ENCODE data around the gene MAB21L4.

The MAB21L4 gene

DNA sequence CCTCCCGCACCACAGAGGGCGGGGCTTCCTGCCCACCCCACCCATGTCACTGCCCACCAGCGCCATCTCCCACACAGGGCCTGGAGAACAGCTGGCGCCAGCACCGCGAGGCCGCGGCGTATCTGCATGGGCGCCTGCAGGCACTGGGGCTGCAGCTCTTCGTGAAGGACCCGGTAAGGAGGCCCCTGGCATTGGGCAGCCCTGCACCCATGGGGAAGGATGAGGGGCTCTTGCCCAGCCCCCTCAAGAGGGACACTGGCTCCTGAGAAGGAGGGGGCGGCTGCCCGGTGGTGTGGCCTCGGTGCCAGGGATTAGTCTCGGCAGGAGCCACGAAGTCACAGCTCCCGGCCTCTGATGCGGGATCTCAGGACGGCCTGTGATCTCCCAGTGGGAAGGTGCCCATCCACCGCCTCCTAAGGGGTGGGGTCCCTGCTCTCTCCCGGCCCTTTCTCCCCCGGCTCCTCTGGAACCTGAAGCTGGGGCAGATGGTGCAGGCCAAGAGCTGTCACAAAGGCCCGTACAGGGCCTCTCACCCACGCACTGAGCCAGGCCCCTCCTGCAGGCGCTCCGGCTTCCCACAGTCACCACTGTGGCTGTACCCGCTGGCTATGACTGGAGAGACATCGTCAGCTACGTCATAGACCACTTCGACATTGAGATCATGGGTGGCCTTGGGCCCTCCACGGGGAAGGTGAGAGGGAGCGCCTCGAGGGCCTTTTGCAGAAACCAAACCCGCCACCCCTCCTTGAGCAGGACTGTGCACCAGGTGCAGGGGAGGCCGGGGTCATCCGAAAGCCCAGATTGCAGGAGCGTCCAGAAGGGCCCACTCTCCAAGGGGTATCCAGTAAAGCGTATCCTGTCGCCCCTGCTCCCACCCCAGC lies 18.3 kb downstream of the MAB21L4 start:
- no peaks in the 10 kb centered on the region for H3K79me2 ChIP-seq (ENCODE audit: insufficient read depth, low read depth)
- H2AFZ ChIP-seq (ENCODE audit: low read depth), result no peak overlapping the region
- peaks cover 38% of the 10 kb centered on the region for H3K27me3 ChIP-seq (ENCODE audit: insufficient read depth, low read depth)
- TF ChIP-seq, protein P1, sequence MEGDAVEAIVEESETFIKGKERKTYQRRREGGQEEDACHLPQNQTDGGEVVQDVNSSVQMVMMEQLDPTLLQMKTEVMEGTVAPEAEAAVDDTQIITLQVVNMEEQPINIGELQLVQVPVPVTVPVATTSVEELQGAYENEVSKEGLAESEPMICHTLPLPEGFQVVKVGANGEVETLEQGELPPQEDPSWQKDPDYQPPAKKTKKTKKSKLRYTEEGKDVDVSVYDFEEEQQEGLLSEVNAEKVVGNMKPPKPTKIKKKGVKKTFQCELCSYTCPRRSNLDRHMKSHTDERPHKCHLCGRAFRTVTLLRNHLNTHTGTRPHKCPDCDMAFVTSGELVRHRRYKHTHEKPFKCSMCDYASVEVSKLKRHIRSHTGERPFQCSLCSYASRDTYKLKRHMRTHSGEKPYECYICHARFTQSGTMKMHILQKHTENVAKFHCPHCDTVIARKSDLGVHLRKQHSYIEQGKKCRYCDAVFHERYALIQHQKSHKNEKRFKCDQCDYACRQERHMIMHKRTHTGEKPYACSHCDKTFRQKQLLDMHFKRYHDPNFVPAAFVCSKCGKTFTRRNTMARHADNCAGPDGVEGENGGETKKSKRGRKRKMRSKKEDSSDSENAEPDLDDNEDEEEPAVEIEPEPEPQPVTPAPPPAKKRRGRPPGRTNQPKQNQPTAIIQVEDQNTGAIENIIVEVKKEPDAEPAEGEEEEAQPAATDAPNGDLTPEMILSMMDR (conservative IDR thresholded peaks at IDR 0.05; ENCODE audit: low read depth, low read length), result no peak
- H3K4me1 ChIP-seq (ENCODE audit: low read depth, poor library complexity, severe bottlenecking), result no peaks in the 10 kb centered on the region
- no peaks in the 10 kb centered on the region for H4K20me1 ChIP-seq (ENCODE audit: insufficient read depth)
- no peaks in the 10 kb centered on the region for H3K36me3 ChIP-seq (ENCODE audit: insufficient read depth)
- H3K27ac ChIP-seq, result no peak overlapping the region
- H3K9ac ChIP-seq, result no peak overlapping the region
- H3K4me3 ChIP-seq (IDR thresholded peaks at IDR 0.05; ENCODE audit: insufficient read depth, low read depth, low read length), result no peak overlapping the region
- H3K4me2 ChIP-seq, result no peak overlapping the region

DNA sequence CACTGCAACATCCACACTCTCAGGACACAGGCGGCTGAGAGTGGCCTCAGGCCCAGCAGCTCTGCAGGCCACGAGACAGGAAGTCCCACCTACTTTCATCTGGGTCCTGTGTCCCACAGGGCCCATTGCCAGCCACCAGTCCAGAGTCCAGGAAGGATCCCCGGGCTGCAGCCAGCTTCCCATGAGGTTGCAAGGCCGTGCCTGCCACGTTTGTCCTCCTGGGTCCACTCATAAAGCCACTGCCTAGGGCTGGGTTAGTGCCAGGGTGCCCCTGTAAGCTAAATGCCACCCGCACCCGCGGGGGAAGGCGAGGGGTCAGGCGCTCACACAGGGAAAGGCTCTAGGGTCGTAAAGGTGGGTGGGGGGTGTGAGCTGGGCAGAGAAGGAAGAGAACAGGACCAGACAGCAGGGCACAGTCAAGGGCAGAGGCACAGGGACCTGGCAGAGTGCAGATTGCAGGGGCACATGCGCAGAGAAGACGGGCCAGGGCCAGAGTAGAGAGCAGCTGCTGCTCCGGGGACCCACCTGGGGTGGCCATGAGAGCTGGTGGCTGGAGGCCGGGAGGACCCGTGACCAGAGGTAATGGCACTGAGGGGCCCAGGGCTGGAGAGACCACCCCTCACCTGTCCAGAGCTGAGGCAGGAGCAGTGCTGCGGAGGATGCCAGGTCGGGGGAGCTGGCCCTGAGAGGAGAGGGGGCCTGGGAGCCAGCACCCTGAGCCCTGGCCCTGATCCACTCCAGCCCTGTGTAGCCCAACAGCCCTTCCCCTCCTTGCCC lies 19.3 kb downstream of the MAB21L4 start:
- H3K4me1 ChIP-seq (ENCODE audit: low read depth, poor library complexity, severe bottlenecking), result no peaks in the 10 kb centered on the region
- no peak overlapping the region for H3K4me3 ChIP-seq (IDR thresholded peaks at IDR 0.05; ENCODE audit: insufficient read depth, low read depth, low read length)
- no peak overlapping the region for H3K4me2 ChIP-seq
- no peak overlapping the region for H3K9ac ChIP-seq
- H3K36me3 ChIP-seq (ENCODE audit: insufficient read depth), result no peaks in the 10 kb centered on the region
- H3K27ac ChIP-seq, result no peak overlapping the region
- no peaks in the 10 kb centered on the region for H4K20me1 ChIP-seq (ENCODE audit: insufficient read depth)
- H3K79me2 ChIP-seq (ENCODE audit: insufficient read depth, low read depth), result no peaks in the 10 kb centered on the region
- TF ChIP-seq, protein P1 (conservative IDR thresholded peaks at IDR 0.05; ENCODE audit: low read depth, low read length), result no peak
- H3K27me3 ChIP-seq (ENCODE audit: insufficient read depth, low read depth), result peaks cover 33% of the 10 kb centered on the region
- no peak overlapping the region for H2AFZ ChIP-seq (ENCODE audit: low read depth)

DNA sequence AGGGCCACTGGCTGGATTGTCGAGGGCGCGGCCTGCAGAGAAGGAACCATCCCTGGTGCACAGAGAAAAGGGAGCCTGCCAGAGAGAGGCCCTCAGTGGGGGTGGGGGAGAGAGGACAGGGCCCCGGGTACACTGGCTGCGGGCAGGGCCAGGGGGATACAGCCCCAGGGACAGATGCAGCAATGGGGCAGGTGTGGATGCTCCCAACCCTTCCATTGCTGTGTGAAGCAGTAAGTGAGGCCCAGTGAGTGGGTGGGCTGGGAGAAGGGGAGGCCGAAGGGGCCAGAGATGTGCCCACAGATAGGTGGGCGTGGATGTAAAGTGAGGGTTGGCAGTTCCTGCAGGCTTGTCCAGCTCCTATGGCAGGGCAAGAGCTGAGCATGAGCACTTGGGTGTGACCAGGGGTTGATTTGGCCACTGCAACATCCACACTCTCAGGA lies 19.9 kb downstream of the MAB21L4 start:
- H3K79me2 ChIP-seq (ENCODE audit: insufficient read depth, low read depth), result no peaks in the 10 kb centered on the region

DNA sequence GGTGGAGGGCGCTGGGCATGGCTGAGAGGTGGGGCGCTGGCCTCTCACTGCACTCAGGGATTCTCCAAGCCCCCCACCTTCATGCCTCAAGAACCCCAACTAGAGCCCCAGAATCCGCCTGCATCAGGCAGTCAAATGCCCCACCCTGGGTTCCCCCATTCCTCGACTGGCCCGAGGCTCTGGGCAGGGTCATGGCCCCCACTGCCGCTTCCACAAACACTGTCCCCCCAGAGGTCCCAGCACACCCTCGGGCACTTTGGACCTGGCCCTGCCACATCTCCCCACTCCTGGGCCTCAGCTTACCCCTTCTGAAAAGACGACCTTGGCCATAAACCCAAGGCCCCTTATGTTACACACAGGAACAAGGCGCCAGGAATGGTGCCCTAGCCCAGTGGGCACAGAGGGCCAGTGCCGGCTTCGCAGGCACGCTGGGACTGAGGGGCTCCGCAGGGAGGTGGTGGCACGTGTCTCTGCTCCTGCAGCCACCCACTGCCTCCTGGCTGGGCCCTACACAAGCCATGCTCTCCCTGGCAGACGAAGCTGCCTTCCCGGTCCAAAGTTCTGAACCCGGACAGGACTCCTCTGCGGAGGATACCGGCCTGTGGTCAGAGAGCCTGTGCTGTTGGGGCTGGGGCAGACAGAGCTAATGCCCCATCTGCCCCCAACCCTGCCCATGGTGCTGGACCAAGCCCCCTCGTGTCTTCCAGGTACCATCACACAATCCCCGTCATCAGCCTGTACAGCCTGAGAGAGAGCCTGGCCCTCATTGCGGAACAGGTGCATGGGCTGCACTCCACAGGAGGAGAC lies 20.5 kb downstream of the MAB21L4 start:
- H4K20me1 ChIP-seq (ENCODE audit: insufficient read depth), result no peaks in the 10 kb centered on the region
- no peak overlapping the region for H3K4me2 ChIP-seq
- no peaks in the 10 kb centered on the region for H3K4me1 ChIP-seq (ENCODE audit: low read depth, poor library complexity, severe bottlenecking)
- H2AFZ ChIP-seq (ENCODE audit: low read depth), result no peak overlapping the region
- H3K4me3 ChIP-seq (IDR thresholded peaks at IDR 0.05; ENCODE audit: insufficient read depth, low read depth, low read length), result no peak overlapping the region
- peaks cover 22% of the 10 kb centered on the region; the same call in 1 of the 2 replicates for H3K27me3 ChIP-seq (ENCODE audit: insufficient read depth, low read depth)
- H3K9ac ChIP-seq, result no peak overlapping the region
- no peak overlapping the region for H3K27ac ChIP-seq
- H3K79me2 ChIP-seq (ENCODE audit: insufficient read depth, low read depth), result no peaks in the 10 kb centered on the region
- TF ChIP-seq, protein P1 (conservative IDR thresholded peaks at IDR 0.05; ENCODE audit: low read depth, low read length), result no peak
- no peaks in the 10 kb centered on the region for H3K36me3 ChIP-seq (ENCODE audit: insufficient read depth)

More for the DNA sequence above, 19.9 kb downstream of the MAB21L4 start:
- H3K27ac ChIP-seq, result no peak overlapping the region
- H3K9ac ChIP-seq, result no peak overlapping the region
- TF ChIP-seq, protein P1 (conservative IDR thresholded peaks at IDR 0.05; ENCODE audit: low read depth, low read length), result no peak
- no peaks in the 10 kb centered on the region for H4K20me1 ChIP-seq (ENCODE audit: insufficient read depth)
- H3K4me1 ChIP-seq (ENCODE audit: low read depth, poor library complexity, severe bottlenecking), result no peaks in the 10 kb centered on the region
- peaks cover 27% of the 10 kb centered on the region for H3K27me3 ChIP-seq (ENCODE audit: insufficient read depth, low read depth)
- no peak overlapping the region for H3K4me3 ChIP-seq (IDR thresholded peaks at IDR 0.05; ENCODE audit: insufficient read depth, low read depth, low read length)
- H3K4me2 ChIP-seq, result no peak overlapping the region
- H2AFZ ChIP-seq (ENCODE audit: low read depth), result no peak overlapping the region
- no peaks in the 10 kb centered on the region for H3K36me3 ChIP-seq (ENCODE audit: insufficient read depth)

Measured in KMS-11 (cell line).